GM19455 (cell line): ENCODE measurements around the gene ERICH6.

Experiments
- ATAC-seq: cut with Tn5 transposase; IDR thresholded peaks from one replicate; pipeline ENCODE4 v1.9.1; 2021; ENCODE audit not compliant: unreplicated experiment

The ERICH6 gene

GRCh38 chr3:150703756-150704344, at the start of gene ERICH6:
TSS of gene ERICH6 (minus strand) at chr3:150703920. CDS start at chr3:150703898, 22 bp downstream.
- peak; percentile 99 for ATAC-seq

- no peak for ATAC-seq
Observed at GRCh38 chr3:150751781-150752263, 48.1 kb upstream of the ERICH6 start.

- no peak for ATAC-seq
Observed at GRCh38 chr3:150749255-150749654, 45.5 kb upstream of the ERICH6 start.

- ATAC-seq = no peak
Observed at GRCh38 chr3:150748684-150749047, 44.9 kb upstream of the ERICH6 start.

GRCh38 chr3:150747886-150748683, 44.4 kb upstream of the ERICH6 start:
- ATAC-seq = no peak

- ATAC-seq = no peak
Observed at GRCh38 chr3:150746791-150747590, 43.3 kb upstream of the ERICH6 start.

- no peak for ATAC-seq
Observed at GRCh38 chr3:150745832-150746231, 42.1 kb upstream of the ERICH6 start.

GRCh38 chr3:150744919-150745211, 41.1 kb upstream of the ERICH6 start:
- ATAC-seq = no peak

- no peak for ATAC-seq
Observed at GRCh38 chr3:150744041-150744918, 40.6 kb upstream of the ERICH6 start.

- no peak for ATAC-seq
Observed at GRCh38 chr3:150743508-150743907, 39.8 kb upstream of the ERICH6 start.

GRCh38 chr3:150742679-150743078, 39.0 kb upstream of the ERICH6 start:
- ATAC-seq = no peak

- no peak for ATAC-seq
Observed at GRCh38 chr3:150742141-150742523, 38.4 kb upstream of the ERICH6 start.

GRCh38 chr3:150741497-150742140, 37.9 kb upstream of the ERICH6 start:
- no peak for ATAC-seq

- no peak for ATAC-seq
Observed at GRCh38 chr3:150740733-150741496, 37.2 kb upstream of the ERICH6 start.

- ATAC-seq = peak; percentile 34
Observed at GRCh38 chr3:150739877-150740645, 36.3 kb upstream of the ERICH6 start.

GRCh38 chr3:150739200-150739863, 35.6 kb upstream of the ERICH6 start:
- peak; percentile 39 for ATAC-seq

GRCh38 chr3:150738688-150739087, 35.0 kb upstream of the ERICH6 start:
- no peak for ATAC-seq

- no peak for ATAC-seq
Observed at GRCh38 chr3:150737874-150738679, 34.4 kb upstream of the ERICH6 start.
